ENCODE results near the gene VAV3.

VAV3 gene

DNA sequence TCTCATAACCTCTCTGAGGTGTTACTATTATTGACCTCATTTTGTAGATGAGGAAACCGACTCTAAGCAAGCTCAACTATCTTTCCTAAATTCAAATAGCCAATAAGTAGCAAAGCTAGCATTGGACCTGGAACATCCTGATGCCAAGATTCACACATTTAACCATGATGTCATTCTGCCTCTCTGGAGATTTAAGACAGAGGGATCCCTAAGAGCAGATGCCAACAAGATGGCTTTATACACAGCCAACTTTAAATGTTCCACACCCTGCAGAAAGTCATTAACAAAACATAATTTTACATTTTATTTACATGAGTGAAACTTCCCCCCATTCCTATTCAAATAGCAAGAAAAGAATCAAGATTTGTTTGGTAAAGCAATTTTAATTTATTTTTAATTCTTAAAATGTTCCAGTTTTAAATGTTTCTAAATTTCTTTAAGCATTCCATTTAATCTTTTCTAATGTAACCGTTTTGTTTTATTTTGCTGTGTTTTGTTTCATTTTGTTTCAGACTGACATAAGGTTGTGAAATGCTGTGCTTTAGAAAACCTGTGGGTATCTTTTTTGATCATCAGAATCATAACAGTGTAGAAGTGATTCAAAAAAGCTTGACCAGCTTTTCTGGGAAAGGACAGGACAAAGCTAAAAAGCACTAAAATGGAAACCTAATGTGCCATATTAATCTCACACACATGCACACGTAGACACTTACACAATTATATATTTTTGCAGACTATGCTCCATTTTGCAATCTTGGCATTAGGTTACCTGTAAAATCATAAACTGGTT, 7.6 kb upstream of the VAV3 start:
- DNase-seq (ENCODE audit: low read depth in 2 of 2, low spot score in 1 of 2): no peak

DNA sequence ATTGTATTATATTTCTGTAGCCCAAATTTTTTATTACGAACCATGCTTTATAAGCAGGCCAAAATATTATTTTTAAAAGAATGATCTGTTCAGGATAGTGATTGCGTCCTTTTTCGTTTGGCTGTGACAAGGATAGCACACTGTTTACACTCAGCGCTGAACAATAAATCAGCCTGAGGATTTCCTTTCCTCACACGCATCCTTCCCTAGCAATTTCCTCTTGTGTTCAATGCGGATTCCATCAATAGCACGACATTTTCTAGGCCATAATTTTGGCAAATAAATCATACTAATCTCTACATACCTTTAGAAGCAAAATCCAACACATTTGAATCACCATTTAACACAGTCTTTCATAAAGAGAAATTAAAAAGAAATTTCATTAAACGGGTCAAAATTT, 1.6 kb upstream of the VAV3 start:
- no peak for DNase-seq (ENCODE audit: low read depth in 2 of 2, low spot score in 1 of 2)

DNA sequence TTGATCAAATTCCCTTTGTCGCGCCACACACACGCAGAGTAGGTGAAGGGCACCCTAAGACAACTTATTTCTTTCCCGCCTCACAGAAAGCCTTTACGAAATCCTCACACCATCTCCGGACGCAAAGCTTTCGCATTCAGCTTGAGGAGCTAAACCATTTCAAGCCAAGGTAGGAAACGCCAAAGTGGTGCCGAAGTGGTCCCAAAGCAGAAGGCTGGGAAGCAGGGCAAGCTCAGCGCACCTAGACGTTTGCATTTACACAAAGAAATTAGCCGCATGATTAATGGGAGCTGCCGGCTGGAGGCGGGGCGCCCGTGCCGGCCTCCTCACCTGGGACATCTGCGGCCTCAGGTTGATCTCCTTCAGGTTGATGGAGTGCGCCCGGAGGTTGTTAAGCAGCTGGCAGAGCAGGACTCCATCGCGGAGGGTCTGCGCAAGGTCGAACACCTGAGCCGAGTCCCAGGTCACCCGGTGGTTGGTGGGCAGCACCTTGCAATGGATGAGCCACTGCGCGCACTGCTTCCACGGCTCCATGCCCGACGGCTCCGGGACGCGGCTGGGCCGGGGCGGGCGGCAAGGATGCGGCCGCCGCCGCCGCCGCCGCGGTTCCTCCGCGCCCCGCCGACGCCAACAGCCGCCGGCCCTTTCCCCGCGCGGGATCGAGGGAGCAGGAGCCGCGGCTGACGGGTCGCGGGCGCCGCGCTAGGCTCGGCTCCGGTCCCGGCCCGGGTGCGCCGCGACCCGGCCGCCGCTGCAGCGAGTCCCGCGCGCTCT, 457 bp downstream of the VAV3 start:
- DNase-seq (ENCODE audit: low read depth in 2 of 2, low spot score in 1 of 2): no peak

DNA sequence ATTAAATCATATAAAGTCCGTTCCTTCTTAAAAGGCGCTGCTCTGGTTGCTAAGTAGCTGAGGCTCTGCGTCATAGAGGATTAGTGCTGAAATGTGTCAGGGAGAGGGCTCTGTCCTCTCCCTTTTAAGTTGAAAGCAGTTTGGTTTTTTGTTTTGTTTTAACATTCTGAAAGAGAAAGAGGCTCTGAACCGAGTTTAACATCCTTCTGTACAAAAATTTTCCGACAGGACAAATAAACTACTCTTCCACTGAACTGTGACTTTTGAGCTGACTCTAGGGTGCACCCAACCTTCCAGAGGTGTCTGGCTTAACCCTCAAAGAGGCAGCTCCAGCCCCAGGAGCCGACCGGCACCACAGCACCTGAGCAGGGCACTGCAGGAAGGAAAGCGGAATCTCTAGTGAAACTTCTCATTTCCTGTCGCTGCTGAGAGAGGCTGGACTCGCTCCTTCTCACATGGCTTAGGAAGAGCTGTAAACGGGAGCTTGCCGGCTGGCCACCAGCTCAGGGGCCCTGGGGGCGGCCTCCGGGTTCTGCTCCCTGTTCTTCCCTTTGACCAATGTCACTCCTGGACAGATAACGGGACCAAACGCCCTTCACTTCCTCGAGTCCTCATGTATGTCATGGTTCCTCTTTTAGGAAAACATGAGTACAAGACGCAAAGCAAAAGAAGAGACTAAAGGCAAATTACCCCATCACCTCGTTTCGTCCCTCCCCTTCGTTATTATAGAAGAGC, 1.2 kb downstream of the VAV3 start:
- DNase-seq (ENCODE audit: low read depth in 2 of 2, low spot score in 1 of 2): no peak

DNA sequence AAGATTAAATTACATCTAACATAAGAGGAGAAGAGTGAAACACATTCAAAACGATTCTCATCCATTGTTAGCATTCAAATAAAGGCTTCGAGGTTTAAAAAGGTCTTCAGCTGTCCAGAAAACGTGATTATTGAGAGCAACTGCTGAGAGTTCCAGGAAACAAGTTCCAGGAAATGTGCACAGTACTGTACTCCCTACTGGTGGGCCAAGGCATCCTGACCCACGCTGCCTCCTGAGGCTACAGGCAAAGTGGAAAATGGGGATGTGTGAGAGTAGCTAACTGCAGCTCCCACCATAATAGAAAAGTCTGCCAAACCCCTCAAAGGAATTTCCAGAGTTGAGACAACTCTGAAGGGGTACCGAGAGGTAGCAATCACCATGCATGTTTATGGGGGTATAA, 2.0 kb downstream of the VAV3 start:
- DNase-seq (ENCODE audit: low read depth in 2 of 2, low spot score in 1 of 2): no peak

DNA sequence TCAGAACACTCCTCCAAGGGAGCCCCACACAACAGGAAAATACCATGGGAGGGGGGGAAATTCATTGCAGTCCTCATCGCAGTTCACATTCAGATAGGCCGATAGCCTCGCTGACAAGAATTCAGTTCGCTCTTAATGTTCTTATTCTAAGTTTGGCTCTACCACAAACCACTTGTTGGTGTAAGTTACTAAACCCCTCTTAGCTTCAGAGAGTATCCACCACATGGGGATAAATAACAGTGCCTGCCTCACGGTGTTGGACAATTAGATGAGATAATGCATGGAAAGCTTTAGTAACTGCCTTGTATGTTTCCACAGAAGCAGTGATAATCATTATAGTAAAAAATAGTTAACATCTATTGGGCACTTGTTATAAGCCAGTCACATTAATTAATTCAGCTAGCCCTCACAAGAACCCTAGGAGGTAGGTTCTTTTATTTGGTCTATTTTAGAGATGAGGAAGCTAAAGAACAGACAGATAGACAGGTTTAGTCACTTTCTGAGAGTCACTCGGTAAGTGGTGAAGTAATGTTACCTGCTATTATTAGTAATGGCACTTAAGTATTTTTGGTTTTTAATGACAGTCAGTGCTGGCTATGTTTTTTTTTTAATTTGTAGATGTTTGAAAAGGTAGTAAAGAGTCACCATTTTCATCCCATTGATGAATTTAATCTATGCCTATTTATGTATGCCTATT, 10.1 kb downstream of the VAV3 start:
- DNase-seq (ENCODE audit: low read depth in 2 of 2, low spot score in 1 of 2): no peak

DNA sequence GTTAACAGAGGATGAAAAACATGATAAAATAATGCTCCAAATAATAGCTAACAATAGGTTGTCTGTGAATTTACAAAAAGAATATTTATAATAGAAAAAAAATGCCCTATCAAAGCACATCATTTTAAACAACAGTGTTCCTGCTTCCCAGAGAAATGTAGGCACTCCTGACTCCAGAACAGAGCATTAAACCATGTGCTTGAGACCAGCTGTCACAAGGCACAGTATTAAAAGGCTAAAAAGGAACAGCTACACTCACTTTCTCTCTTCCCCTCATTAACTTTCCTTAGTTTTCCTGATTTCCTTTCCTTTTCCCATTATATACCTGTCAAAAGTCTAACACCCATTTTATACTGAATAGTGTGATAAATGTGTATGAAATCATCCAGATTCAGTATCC, 10.9 kb downstream of the VAV3 start:
- DNase-seq (ENCODE audit: low read depth in 2 of 2, low spot score in 1 of 2): no peak

DNA sequence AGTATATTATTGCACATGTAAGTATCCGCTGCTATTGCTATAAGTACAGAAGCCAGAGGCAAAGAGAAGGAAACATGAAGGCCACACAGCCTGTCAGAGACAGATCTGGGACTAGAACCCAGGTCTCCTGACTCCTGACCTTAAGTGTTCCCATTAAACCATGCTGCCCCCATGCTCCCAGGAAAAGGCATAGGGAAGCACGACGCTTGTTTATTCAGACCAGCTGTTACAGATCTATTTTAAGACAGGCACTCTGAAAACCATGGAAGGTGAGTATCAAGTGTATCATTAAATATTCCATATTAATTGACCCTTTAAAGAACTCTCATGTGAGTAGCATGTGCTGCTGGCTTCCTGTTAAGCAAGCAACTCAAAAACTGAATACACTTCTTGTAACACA, 11.4 kb downstream of the VAV3 start:
- no peak for DNase-seq (ENCODE audit: low read depth in 2 of 2, low spot score in 1 of 2)

DNA sequence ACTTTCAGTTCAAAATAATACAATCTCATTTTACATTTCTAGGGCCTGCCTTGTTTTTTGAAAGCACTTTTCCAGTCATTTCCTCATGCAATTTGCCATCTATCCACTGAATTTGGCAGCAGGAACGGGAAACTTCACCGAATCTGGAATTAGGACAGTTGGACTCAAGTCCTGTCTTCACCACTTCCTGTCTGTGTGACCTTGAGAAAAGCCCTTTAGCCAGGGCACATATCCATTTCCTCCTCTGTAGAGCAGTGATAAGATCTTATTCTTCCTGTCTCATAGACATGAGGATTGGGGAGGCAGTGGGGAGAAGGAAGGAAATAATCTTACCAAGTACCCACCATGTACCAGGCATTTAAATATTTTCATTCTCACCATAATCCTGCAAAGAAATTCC, 12.0 kb downstream of the VAV3 start:
- no peak for DNase-seq (ENCODE audit: low read depth in 2 of 2, low spot score in 1 of 2)

DNA sequence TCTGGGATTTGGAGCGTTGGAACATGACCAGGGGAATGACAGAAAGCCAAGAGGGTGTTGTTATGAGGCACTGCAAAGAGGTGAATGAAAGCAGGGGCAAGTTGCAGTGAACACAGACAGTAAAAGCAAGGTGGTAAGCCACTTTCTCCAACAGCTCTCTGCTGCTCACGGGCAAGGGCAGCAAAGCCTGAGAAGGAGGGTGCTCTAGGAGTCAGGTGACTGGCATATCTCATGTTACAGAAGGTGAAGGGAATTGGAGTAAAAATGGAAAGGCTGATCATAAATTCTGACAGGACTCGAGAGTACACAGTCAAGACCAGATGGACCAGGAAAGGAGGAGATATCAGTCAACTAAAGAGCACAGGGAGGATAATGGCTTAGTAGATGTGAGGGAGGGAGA, 14.5 kb downstream of the VAV3 start:
- no peak for DNase-seq (ENCODE audit: low read depth in 2 of 2, low spot score in 1 of 2)

DNA sequence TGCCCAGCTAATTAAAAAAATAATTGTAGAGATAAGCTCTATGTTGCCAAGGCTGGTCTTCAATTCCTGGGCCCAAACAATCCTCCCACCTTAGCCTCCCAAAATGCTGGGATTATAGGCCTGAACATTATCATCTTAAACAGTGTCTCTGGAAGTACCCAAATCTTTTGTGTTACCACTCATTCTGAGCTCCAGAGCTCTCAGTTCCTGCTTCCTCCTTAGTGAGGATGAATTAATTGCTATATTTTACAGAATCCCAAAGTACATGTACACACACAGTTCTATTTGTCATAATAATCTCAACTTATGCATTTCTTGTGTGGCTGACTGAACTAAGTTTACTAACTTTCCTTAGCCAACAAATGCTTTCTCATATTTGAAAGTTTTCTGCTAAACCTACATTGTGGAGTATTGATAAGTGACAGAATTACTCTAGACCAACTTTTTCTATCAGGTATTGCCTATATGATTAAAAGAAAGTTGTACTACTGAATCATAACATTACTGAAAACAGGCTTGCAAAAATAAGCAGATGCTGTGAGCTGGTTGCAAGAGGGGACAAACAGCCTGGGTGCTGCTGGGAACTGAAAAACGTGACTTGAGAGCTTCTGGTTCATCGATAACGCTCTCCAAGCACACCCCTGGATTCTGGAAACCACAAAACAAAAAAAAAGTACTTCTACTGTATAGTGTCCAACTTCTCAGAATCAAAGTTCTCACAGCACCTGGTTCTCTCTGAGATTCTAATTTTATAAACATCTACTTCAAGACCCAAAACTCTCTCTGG, 15.3 kb downstream of the VAV3 start:
- DNase-seq (ENCODE audit: low read depth in 2 of 2, low spot score in 1 of 2): no peak

DNA sequence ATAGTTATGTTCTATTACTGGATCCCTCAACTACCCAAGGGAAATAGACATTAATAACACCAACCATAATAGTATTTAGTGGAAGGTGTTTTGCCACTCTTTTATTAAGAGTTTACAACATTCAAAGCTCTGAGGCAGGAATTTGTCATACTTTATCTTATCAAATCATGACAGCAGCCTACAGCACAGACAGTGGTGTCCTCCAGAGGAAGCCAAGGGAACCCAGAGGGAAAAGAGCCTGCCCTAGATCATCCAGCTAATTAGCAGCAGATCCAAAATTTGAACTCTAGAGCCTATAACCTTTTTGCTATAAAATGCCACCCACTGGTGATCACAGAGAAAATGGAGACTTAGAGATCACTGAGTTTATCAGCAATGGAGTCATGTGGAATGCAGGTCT, 18.2 kb downstream of the VAV3 start:
- DNase-seq (ENCODE audit: low read depth in 2 of 2, low spot score in 1 of 2): no peak

DNA sequence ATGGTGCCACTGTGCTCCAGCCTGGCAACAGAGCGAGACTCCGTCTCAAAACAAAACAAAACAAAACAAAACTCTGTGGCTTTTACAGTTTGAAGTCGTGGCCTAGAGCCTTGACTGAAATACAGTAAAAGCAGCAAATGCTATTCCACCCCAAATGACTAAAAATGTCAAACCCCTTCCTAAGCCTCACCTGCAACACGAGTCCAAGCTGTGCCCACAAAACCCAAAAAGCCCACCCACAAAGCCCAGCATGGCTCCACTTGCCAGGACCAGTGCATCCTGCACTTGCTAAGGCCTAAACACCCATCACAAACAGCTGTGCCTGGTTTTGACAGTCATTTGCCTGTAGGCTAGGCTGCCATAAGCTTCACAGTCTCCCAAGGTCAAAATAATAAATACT, 21.3 kb downstream of the VAV3 start:
- DNase-seq (ENCODE audit: low read depth in 2 of 2, low spot score in 1 of 2): no peak

DNA sequence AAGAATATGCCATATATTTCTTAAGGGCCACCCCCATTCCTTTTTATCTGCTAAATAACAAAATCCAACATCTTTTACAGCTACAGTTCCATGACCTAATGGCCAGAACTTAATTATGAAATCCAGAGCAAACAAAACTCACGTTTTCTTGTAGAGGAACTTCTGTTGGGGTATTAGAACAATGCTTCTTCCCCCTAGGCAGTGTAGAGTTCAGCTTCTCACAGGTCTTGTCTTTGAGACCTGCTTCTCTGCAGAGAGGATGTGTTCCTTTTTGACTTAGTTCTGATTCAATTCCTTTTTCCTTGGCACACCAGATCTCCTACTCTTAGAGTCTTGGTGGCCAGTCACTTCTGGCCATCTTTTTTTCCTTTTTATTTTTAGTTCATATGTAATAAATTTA, 22.2 kb downstream of the VAV3 start:
- no peak for DNase-seq (ENCODE audit: low read depth in 2 of 2, low spot score in 1 of 2)

DNA sequence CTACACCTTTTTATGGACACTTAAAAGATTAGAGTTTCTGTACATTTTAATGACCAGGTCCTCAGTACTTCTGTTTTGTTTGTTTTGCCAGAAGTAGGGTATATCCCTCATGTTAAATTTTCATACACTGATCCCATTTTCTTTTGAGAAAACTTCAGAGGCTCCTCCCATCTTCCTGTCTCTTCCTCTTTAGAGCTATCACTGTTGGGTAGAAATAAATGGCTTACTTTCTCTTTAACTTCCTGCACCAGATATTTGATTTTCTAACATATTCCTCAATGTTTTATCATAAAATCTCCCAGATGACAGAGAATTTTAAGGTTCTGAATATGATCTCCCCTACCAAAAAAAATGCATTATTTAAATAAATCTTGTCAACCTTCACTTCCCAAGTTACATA, 23.4 kb downstream of the VAV3 start:
- no peak for DNase-seq (ENCODE audit: low read depth in 2 of 2, low spot score in 1 of 2)

DNA sequence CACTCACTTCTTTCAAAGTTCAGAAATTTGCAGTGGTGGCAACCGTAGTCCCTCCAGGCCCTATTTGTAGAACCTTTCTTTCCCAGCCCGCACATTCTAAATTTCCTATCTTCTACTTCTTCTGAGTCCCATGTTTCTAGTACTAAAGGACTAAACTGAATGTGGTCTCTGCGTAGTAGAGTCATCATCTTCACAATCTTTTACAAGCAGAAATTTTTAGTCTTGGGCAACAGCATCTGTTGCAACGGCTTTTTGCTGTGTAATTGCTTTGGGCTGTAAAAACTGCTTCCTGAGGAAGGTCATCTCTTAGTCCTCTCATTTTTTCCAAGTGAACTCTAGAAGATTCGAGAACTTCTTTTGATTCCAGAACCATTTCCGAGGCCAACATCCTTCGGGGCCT, 23.9 kb downstream of the VAV3 start:
- no peak for DNase-seq (ENCODE audit: low read depth in 2 of 2, low spot score in 1 of 2)

DNA sequence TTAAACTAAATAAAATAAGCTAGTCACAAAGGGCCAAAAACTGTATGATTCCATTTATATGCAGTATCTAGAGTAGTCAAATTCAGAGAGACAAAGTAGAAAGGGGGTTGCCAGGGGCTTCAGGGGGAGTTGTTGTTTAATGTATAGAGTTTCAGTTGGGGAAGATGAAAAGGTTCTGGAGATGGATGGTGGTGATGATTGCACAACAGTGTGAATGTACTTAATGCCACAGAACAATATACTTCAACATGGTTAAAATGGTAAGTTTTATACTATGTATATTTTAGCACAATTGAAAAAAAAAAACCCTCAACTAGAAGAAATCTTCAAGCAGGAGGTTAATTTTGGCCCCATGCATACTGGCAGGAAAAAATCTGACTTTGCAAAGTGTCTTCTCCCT, 24.3 kb downstream of the VAV3 start:
- no peak for DNase-seq (ENCODE audit: low read depth in 2 of 2, low spot score in 1 of 2)

DNA sequence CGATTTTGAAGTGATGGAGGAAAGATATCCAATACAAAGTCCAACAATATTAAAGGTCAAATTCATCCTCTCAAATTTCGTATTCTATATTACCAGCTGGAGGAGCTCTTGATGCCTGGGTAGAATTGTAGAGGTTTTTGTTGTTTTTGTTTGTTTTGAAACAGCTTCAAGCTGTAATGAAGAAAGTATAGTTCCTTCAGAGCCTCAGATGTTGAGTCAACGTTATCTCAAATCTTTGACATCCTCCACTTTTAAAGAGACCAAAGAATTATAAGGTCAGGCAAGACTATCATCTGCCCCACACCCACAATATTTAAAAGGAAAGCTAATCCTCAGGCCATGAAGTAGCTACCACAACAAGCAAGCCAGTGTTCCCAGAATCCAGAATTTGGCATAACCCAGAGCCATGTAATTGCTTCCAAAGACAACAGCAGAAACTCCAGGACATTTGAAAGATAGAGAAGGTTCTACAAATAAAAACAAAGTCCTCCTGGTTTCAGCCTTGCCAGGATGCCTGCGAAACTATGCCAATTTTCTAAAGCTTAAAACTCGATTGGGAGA, 24.9 kb downstream of the VAV3 start:
- no peak for DNase-seq (ENCODE audit: low read depth in 2 of 2, low spot score in 1 of 2)

DNA sequence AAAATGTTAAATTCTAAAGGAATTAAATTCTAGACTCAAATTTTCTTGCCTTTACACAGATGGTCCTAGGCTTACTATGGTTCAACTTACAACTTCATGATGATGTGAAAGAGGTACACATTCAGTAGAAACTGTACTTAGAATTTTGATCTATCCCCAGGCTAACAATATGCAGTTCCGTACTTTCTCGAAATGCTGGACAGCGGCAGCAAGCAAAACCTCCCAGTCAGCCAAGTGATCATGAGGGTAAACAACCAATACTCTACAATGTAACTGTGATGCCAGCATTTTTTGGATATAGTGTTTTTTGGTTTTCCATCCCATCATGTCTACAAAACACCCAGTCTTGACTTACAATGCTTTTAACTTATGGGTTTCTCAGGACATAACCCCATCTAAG, 25.7 kb downstream of the VAV3 start:
- DNase-seq (ENCODE audit: low read depth in 2 of 2, low spot score in 1 of 2): no peak
